GM12892 (cell line): ENCODE data around the gene ANKS1A.
"Not testable (repeated sequence)": the region's sequence is repeated elsewhere in the genome, so short reads cannot be mapped to it uniquely, and the experiment has no call there.

Experiments used
- DNase-seq: peaks from one replicate; pipeline ENCODE4 v3.0.0; 2011; ENCODE audit not compliant: insufficient read length
- FAIRE-seq: peaks from 2 replicates; lab custom pipeline; 2011; peaks lifted over from hg19 to GRCh38; lab: Jason Lieb, UNC
- POLR2A ChIP-seq: IDR thresholded peaks from 2 replicates; pipeline ENCODE4 v1.6.1; 2011; ENCODE audit warnings: low read depth, low read length, control low read depth
- POLR2AphosphoS5 ChIP-seq: IDR thresholded peaks from 2 replicates; pipeline ENCODE4 v1.6.1; 2011; ENCODE audit warnings: low read depth, low read length, control low read depth
- TAF1 ChIP-seq: IDR thresholded peaks from 2 replicates; pipeline ENCODE4 v1.6.1; 2011; ENCODE audit warnings: low read depth, mild to moderate bottlenecking, control low read depth, low read length, borderline replicate concordance

ANKS1A gene

GRCh38 chr6:34928695-34929094 is 39.6 kb downstream of the ANKS1A start:
- no peak for FAIRE-seq
- TF ChIP-seq TAF1 = no peak
- no peak for TF ChIP-seq POLR2A
- TF ChIP-seq POLR2AphosphoS5 = no peak
- no peak for DNase-seq

- TF ChIP-seq TAF1 = no peak
- no peak for TF ChIP-seq POLR2A
- no peak for TF ChIP-seq POLR2AphosphoS5
- FAIRE-seq (no peak), DNase-seq (no peak)
These were observed 40.4 kb downstream of the ANKS1A start for GRCh38 chr6:34929241-34929978.

- DNase-seq = no peak
- no peak for FAIRE-seq
- TF ChIP-seq POLR2A = no peak
- no peak for TF ChIP-seq TAF1
- TF ChIP-seq POLR2AphosphoS5 = no peak
These were observed 41.2 kb downstream of the ANKS1A start for GRCh38 chr6:34930221-34930620.

- not testable (repeated sequence) for FAIRE-seq, DNase-seq
These were observed 43.1 kb downstream of the ANKS1A start for GRCh38 chr6:34932202-34932601.

- DNase-seq (no peak), FAIRE-seq (no peak)
- TF ChIP-seq POLR2AphosphoS5 (no peak), TAF1 (no peak), POLR2A (no peak)
These were observed 45.5 kb downstream of the ANKS1A start for GRCh38 chr6:34934516-34934915.

GRCh38 chr6:34938268-34938667 is 49.2 kb downstream of the ANKS1A start:
- FAIRE-seq (no peak), DNase-seq (no peak)
- TF ChIP-seq POLR2A (no peak), POLR2AphosphoS5 (no peak), TAF1 (no peak)

GRCh38 chr6:34940030-34940434 is 51.0 kb downstream of the ANKS1A start:
- FAIRE-seq (no peak), DNase-seq (no peak)
- TF ChIP-seq TAF1 = no peak

- FAIRE-seq = no peak
- no peak for DNase-seq
- TF ChIP-seq POLR2AphosphoS5 (no peak), TAF1 (no peak), POLR2A (no peak)
These were observed 52.4 kb downstream of the ANKS1A start for GRCh38 chr6:34941421-34941820.

GRCh38 chr6:34945317-34945716 is 56.3 kb downstream of the ANKS1A start:
- FAIRE-seq (no peak), DNase-seq (no peak)
- no peak for TF ChIP-seq POLR2AphosphoS5
- no peak for TF ChIP-seq TAF1
- no peak for TF ChIP-seq POLR2A

GRCh38 chr6:34947561-34947960 is 58.5 kb downstream of the ANKS1A start:
- no peak for TF ChIP-seq TAF1
- no peak for TF ChIP-seq POLR2AphosphoS5
- no peak for TF ChIP-seq POLR2A
- FAIRE-seq = no peak
- DNase-seq = no peak

GRCh38 chr6:34949636-34950035 is 60.6 kb downstream of the ANKS1A start:
- DNase-seq = no peak

GRCh38 chr6:34950849-34951248 is 61.8 kb downstream of the ANKS1A start:
- FAIRE-seq = no peak
- no peak for DNase-seq
- no peak for TF ChIP-seq POLR2A
- TF ChIP-seq POLR2AphosphoS5 = no peak
- TF ChIP-seq TAF1 = no peak

More at GRCh38 chr6:34949636-34950035, 60.6 kb downstream of the ANKS1A start:
- no peak for TF ChIP-seq POLR2A
- no peak for TF ChIP-seq TAF1
- no peak for TF ChIP-seq POLR2AphosphoS5
- FAIRE-seq = no peak
